IPS-18c (cell line): ENCODE data around the gene UNC5A.
"Not testable (repeated sequence)": the region's sequence is repeated elsewhere in the genome, so short reads cannot be mapped to it uniquely, and the experiment has no call there.

Experiments
- H3K4me3 ChIP-seq: 2 replicates; pipeline ENCODE4 v1.7.0; 2013; ENCODE audit warnings: low read depth, mild to moderate bottlenecking, low read length, moderate library complexity; ENCODE audit not compliant: insufficient read depth
- H3K9me3 ChIP-seq: one replicate; pipeline ENCODE4 v1.6.1; 2013; ENCODE audit warnings: mild to moderate bottlenecking, low read length, moderate library complexity; ENCODE audit not compliant: control insufficient read depth, insufficient read depth

Gene UNC5A

DNA sequence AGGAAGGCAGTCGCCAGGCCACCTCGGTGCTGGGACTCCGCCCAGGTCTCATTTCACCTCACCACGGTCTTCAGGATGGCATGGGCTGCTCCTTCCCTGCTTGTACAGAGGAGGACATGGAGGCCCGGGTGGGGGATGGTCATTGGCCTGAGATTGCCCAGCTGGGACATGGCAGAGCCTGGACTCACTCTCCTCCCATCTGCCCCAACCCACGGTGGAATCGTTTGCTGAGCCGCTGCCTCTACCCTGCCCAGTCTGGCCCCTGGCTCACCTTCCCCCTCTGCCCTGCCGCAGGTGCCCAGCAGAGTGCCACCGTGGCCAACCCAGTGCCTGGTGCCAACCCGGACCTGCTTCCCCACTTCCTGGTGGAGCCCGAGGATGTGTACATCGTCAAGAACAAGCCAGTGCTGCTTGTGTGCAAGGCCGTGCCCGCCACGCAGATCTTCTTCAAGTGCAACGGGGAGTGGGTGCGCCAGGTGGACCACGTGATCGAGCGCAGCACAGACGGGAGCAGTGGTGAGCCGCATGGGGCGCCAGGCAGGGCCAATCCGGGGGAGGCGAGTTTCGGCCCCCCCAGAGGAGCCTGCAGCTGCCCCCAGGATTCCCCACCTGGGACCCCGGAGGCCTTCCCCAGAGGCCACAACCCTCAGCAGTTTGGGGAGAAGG lies 52.1 kb downstream of the UNC5A start:
- Histone ChIP-seq H3K4me3 (no peak overlapping the region), H3K9me3 (no peaks in the 10 kb centered on the region)

DNA sequence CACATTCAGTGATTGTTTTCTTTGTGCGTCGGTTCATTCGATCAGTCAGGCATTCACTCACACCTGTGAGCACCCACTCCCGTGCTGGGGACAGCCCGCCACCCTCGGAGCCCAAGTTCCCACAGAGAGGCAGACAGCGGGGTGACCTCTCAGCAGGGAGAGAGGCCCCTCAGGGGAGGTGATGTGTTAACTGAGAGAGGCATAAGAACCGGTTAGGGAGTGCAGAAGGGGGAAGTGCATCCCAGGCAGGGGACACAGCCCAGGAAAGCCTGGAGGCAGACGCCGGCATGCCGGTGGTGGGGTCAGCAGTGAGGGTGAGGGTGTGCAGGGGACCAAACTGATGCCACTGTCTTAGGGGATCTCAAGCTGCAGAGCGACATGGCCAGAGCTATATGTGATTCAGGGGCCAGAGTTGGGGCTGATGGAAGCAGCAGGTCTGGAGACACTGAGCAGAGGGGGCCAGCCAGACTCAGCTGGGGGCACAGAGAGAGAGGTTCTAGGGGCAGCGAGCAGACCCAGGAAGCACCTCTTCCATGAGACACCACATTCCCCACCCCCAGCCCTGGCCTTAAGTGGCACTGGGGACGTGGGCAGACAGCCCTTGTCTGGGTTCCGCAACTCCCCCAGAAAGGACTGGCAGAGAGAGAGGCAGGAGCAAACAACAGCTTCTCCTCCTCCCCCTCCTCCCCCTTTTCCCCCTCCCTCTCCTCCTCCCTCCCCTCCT lies 52.8 kb downstream of the UNC5A start:
- Histone ChIP-seq H3K4me3 (no peak overlapping the region; the same call in 1 of the 2 replicates), H3K9me3 (no peaks in the 10 kb centered on the region)

DNA sequence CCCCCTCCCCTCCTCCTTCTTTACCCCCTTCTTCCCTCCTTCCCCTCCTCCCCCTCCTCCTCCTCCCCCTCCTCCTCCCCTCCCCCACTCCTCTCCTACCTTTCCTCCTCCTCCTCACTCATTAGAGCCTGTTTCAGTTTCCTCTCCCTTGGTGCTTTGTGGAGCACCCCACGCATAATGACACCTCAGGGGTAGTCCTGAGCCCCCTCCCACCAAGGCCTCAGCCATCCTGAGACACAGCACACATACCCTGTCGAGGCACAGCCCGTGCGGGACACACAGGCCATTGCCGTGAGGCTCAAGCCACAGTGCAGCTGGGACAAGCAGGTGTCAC lies 53.4 kb downstream of the UNC5A start:
- Histone ChIP-seq H3K9me3 (no peaks in the 10 kb centered on the region), H3K4me3 (no peak overlapping the region)

DNA sequence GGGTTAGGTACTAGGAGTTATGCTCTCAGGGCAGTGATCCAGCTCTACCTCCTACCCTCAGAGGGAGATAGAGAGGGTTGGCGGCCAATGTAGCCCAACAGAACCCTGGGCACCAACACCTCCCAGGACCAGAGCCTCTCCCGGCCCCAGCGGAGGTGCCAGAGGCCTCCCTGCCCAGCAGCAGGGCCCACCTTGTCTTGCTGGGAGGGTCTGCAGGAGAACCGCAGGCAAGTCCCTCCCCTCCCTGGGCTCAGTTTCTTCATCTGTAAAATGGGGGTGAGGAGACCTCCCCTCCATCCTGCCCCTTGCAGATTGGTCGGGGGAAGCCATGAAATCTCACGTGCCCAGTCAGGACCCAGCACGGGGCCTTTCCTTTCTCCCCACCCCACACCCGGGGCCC lies 54.4 kb downstream of the UNC5A start:
- H3K9me3 ChIP-seq, result no peaks in the 10 kb centered on the region
- no peak overlapping the region for H3K4me3 ChIP-seq

GRCh38 chr5:176865964-176866363 lies 55.6 kb downstream of the UNC5A start:
- no peaks in the 10 kb centered on the region for H3K9me3 ChIP-seq
- no peak overlapping the region for H3K4me3 ChIP-seq

DNA sequence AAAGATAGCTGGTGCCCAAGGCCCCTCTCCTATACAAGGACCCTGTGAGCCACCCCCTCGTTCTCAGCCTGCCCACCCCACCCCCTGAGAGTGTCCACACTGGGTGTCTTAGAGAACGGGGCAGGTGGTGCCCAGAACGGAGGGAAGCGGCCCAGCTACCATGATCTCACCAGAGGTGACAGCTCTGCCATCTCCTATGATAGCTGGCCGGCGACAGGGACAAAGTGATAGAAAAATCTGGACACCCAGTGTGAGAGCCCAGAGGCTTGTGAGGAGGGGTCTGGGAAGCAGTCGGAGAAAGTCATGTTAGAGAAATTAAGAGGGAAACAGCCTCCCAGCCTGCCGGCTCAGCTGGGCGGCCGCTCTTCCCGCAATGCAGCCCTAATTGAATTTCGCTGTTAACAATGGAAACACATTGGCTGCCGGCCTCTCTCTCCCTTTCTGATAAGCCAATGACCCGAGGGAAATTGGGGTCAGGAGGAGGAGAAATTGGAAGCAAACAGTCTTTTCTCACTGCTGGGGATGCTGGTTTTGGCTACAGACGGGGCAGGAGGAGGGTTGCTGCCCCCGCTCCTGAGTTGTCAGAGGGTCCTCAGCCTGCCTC lies 56.5 kb downstream of the UNC5A start:
- no peak overlapping the region for H3K4me3 ChIP-seq
- no peaks in the 10 kb centered on the region for H3K9me3 ChIP-seq

GRCh38 chr5:176868126-176868525 lies 57.8 kb downstream of the UNC5A start:
- Histone ChIP-seq H3K9me3 (no peaks in the 10 kb centered on the region), H3K4me3 (no peak overlapping the region)

GRCh38 chr5:176868731-176869130 lies 58.4 kb downstream of the UNC5A start:
- no peaks in the 10 kb centered on the region for H3K9me3 ChIP-seq
- H3K4me3 ChIP-seq, result no peak overlapping the region

- Histone ChIP-seq H3K4me3 (no peak overlapping the region), H3K9me3 (no peaks in the 10 kb centered on the region)
Measured at GRCh38 chr5:176869501-176870109, 59.2 kb downstream of the UNC5A start.

DNA sequence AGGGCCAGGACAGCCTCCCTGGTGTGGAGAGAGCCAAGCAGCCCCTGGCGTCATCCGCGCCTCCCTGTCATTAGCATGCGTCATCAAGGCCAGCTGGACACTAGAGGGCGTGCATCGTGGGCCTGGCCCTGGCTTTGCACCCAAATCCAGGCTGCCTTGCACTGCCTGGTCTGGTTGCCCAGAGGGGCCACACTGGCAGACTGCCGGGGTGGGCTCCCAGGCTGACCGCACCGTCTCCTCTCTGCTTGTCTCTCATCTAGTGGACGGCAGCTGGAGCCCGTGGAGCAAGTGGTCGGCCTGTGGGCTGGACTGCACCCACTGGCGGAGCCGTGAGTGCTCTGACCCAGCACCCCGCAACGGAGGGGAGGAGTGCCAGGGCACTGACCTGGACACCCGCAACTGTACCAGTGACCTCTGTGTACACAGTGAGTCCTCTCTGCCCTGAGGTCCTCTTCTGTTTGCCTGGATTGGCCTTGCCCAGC lies 59.8 kb downstream of the UNC5A start:
- H3K4me3 ChIP-seq, result no peak overlapping the region
- no peaks in the 10 kb centered on the region for H3K9me3 ChIP-seq

GRCh38 chr5:176870644-176871043 lies 60.3 kb downstream of the UNC5A start:
- H3K4me3 ChIP-seq, H3K9me3 ChIP-seq: not testable (repeated sequence)

GRCh38 chr5:176872586-176872985 lies 62.2 kb downstream of the UNC5A start:
- not testable (repeated sequence) for H3K9me3 ChIP-seq, H3K4me3 ChIP-seq

DNA sequence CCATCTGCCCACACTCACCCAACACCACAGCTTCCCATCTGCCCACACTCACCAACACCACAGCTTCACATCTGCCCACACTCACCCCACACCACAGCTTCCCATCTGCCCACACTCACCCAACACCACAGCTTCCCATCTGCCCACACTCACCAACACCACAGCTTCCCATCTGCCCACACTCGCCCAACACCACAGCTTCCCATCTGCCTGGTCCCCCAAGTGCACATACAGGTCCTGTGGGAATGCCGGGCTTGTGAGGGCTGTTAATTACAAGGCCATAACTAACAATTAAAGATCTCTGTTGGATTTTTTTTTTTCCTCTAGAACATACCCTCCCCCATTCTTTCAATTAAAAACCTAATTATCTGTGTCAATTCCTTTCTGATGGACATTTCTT lies 62.7 kb downstream of the UNC5A start:
- not testable (repeated sequence) for H3K9me3 ChIP-seq, H3K4me3 ChIP-seq

GRCh38 chr5:176873541-176874172 lies 63.3 kb downstream of the UNC5A start:
- Histone ChIP-seq H3K9me3 (no peaks in the 10 kb centered on the region), H3K4me3 (no peak overlapping the region)

GRCh38 chr5:176874198-176874780 lies 63.9 kb downstream of the UNC5A start:
- Histone ChIP-seq H3K4me3 (no peak overlapping the region), H3K9me3 (no peaks in the 10 kb centered on the region)

DNA sequence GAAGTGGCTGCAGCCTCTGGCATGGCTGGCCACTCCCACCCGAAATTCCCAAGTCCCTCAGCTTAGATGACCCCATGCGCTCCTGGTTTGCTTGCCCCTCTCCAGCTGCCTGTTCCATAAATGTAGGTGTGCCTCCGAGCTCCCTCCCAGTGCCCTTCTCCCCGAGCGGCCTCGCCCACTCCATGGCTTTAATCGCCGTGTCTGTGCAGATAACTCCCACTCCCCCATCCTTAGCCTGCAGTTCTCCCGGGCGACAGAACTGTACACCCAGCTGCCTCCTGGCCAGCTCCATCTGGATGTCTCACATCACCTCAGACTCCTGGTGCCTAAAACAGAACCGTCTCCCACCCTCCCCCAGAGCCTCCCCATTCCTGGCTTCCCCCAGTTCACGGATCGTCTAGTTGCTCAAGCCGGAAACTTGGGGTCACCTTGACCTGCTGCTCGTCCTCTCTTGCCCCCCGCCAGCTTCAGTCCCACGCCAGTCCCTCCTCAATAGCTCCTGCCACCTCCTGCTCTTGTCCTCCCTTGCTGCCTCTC lies 64.7 kb downstream of the UNC5A start:
- Histone ChIP-seq H3K4me3 (no peak overlapping the region), H3K9me3 (no peaks in the 10 kb centered on the region)
